GM19043 (cell line): ENCODE measurements around the gene PLCD1.
"Not testable (repeated sequence)": the region's sequence is repeated elsewhere in the genome, so short reads cannot be mapped to it uniquely, and the experiment has no call there.

Experiments used
- ATAC-seq: cut with Tn5 transposase; IDR thresholded peaks from one replicate; pipeline ENCODE4 v1.9.1; 2021; ENCODE audit warnings: low read depth; ENCODE audit not compliant: unreplicated experiment

Gene PLCD1

GRCh38 chr3:37988376-37988775, 41.1 kb downstream of the PLCD1 start:
- not testable (repeated sequence) for ATAC-seq

GRCh38 chr3:37987751-37988179, 41.7 kb downstream of the PLCD1 start:
- no peak for ATAC-seq

GRCh38 chr3:37987315-37987697, 42.1 kb downstream of the PLCD1 start:
- ATAC-seq: no peak

GRCh38 chr3:37986479-37987314, 42.7 kb downstream of the PLCD1 start:
- no peak for ATAC-seq

GRCh38 chr3:37985637-37986320, 43.7 kb downstream of the PLCD1 start:
- ATAC-seq: no peak

GRCh38 chr3:37984596-37984995, 44.8 kb downstream of the PLCD1 start:
- no peak for ATAC-seq

- no peak for ATAC-seq
Observed at GRCh38 chr3:37984051-37984450, 45.4 kb downstream of the PLCD1 start.

- no peak for ATAC-seq
Observed at GRCh38 chr3:37982331-37982730, 47.1 kb downstream of the PLCD1 start.

GRCh38 chr3:37981348-37981664, 48.1 kb downstream of the PLCD1 start:
- no peak for ATAC-seq

- ATAC-seq: no peak
Observed at GRCh38 chr3:37980462-37981347, 48.7 kb downstream of the PLCD1 start.

- no peak for ATAC-seq
Observed at GRCh38 chr3:37979541-37980461, 49.6 kb downstream of the PLCD1 start.

- ATAC-seq: peak; percentile 90
Observed at GRCh38 chr3:37974121-37975083, 55.0 kb downstream of the PLCD1 start.

GRCh38 chr3:37973246-37974054, 56.0 kb downstream of the PLCD1 start:
- ATAC-seq: no peak

- ATAC-seq: not testable (repeated sequence)
Observed at GRCh38 chr3:37972056-37972455, 57.4 kb downstream of the PLCD1 start.

- no peak for ATAC-seq
Observed at GRCh38 chr3:37971467-37971866, 58.0 kb downstream of the PLCD1 start.

GRCh38 chr3:37970802-37971201, 58.6 kb downstream of the PLCD1 start:
- no peak for ATAC-seq

- no peak for ATAC-seq
Observed at GRCh38 chr3:37969596-37970100, 59.8 kb downstream of the PLCD1 start.
